Adipose tissue (tissue), 3 donors: ENCODE data around the gene DDIT4. TPM values are rescaled to one million over a fixed set of nuclear protein-coding genes. Genes with fewer than 3 reads are reported as not detected.
"Not testable (repeated sequence)": the region's sequence is repeated elsewhere in the genome, so short reads cannot be mapped to it uniquely, and the experiment has no call there.

ENCODE experiments used
- H3K27ac ChIP-seq: one replicate; pipeline ENCODE4 v1.5.1; 2013; ENCODE audit warnings: low read depth, low read length
- WGBS, 3 donors: extraction: QIAGEN DNeasy Blood & Tissue Kit; methylation state at CpG; one replicate each; pipeline ENCODE4 v1.1.7; 2013; 5-methylcytosine and 5-hydroxymethylcytosine counted together
- polyA plus RNA-seq, 3 donors: library from polyadenylated mRNA; stranded (reverse); fragments of 200-250 nt; gene quantifications; one replicate each; pipeline ENCODE4 v1.2.3, GENCODE V29; 2013
- donor health status: healthy with polysubstance abuse.
- donor health status: Bipolar disorder and iron deficiency.
- donor health status: healthy.

Gene DDIT4
- polyA plus RNA-seq, 3 donors: 103 to 1,196 (median 199) TPM

GRCh38 chr10:72277996-72278667 is 4.4 kb downstream of the DDIT4 start:
- H3K27ac ChIP-seq: no peak overlapping the region
- 86 to 100% (median 91%) methylated on average over 3 of the region's 3 CpGs for WGBS, 3 donors

GRCh38 chr10:72278668-72279393 is 5.1 kb downstream of the DDIT4 start:
- no peak overlapping the region for H3K27ac ChIP-seq
- 88 to 92% (median 89%) methylated on average over 5 of the region's 5 CpGs for WGBS, 3 donors

DNA sequence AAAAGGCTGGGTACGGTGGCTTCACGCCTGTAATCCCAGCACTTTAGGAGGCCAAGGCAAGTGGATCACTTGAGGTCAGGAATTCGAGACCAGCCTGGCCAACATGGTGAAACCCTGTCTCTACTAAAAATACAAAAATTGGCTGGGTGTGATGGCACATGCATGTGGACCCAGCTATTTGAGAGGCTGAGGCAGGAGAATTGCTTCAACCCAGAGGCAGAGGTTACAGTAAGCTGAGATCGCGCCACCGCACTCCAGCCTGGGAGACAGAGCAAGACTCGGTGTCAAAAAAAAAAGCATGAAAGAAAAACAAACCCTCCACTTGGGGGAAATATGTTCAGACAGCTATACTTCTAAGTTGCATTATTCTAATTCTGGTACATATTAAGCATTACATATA is 5.9 kb downstream of the DDIT4 start:
- WGBS, 3 donors: 85 to 95% (median 87%) methylated on average over 7 of the region's 7 CpGs

DNA sequence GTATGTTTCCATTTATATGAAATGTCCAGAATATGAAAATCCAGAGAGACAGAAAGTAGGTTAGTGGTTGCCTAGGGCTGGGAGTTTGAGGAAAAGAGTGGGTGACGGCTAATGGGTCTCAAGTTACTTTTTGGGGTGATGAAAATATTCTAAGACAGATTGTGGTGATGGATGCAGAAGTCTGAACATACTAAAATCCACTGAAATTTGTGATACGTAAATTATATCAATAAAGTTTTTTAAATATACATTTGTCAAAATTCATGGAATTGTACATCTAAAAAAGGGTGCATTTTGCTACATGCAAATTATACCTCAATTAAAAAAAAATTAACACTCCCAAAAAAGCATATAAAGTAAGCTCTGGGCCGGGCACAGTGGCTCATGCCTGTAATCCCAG is 9.4 kb downstream of the DDIT4 start:
- no peak overlapping the region for H3K27ac ChIP-seq
- WGBS, 3 donors: 78 to 98% (median 97%) methylated on average over 3 of the region's 3 CpGs

More for the DNA sequence above, 5.9 kb downstream of the DDIT4 start:
- not testable (repeated sequence) for H3K27ac ChIP-seq

DNA sequence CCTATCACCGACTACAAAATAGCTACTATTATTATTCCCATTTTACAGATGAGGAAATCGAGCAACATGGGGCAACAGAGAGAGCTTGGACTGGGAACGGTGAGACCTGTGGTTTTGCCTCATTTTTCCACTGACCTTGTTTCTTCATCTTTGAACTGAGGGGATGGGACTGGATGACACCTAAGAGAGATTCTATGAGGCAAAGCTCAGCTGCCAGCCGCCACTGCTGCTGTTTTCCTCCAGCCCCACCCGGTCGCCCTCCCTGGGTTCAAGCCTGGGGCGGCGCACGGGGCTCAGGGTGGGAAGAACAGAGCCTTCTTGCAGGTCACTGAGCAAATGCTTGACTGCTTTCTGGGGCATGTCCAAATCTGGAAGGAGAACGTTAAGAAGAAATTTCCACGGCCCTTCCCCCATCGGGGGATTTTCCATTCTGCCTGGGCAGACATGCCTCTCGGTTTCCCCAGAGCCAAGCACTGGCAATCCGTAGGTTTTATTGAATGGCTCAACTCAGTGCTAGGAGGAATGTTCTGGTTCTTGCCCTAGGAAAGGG is 12.3 kb downstream of the DDIT4 start:
- H3K27ac ChIP-seq: no peak overlapping the region
- WGBS, 3 donors: 61 to 74% (median 66%) methylated on average over 14 of the region's 14 CpGs

DNA sequence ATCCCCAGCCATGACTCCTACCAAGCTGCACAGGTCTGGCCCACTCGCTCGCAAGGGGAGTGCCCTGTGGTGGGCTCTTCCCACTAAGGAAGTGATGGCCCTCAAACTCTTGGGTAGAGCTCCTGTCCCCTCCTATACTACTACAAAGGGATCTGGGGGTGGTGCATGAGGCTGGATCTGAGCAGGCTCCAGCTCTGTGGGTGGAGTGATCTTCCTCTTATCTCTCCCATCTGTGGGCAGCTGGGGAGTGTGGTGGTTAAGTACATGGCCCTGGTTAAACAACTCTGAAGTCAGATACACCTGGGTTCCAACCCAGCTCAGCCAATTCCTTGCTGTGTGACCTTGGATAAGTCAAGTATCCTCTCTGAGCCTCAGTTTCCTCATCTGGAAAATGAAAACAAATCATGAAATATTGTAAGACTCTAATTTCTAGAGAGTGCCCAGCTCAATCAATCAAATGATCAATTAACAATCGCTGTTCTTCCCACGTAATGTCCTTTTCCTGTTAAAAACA is 17.4 kb downstream of the DDIT4 start:
- no peak overlapping the region for H3K27ac ChIP-seq
- WGBS, 3 donors: 83 to 96% (median 92%) methylated on average over 4 of the region's 4 CpGs

- 63 to 79% (median 75%) methylated on average over 6 of the region's 6 CpGs for WGBS, 3 donors
- H3K27ac ChIP-seq: no peak overlapping the region
Measured at GRCh38 chr10:72292223-72292691, 18.5 kb downstream of the DDIT4 start.

GRCh38 chr10:72295330-72295910 is 21.7 kb downstream of the DDIT4 start:
- H3K27ac ChIP-seq: no peak overlapping the region
- 82 to 89% (median 85%) methylated on average over 8 of the region's 8 CpGs for WGBS, 3 donors

DNA sequence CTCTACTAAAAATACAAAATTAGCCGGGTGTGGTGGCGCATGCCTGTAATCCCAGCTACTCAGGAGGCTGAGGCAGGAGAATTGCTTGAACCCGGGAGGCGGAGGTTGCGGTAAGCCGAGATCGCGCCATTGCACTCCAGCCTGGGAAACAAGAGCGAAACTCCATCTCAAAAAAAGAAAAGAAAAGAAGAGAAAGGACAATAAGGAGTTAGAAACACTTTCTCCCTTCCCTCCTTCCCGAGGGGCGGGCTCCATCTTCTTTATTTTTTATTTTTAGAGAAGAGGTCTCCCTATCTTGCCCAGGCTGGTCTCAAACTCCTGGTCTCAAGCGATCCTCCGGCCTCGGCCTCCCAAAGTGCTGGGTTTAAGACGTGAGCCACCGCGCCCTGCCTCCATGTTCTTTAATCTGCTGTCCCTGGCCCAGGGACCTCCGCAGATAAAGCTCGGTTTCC is 23.1 kb downstream of the DDIT4 start:
- 55 to 71% (median 62%) methylated on average over 17 to 19 of the region's 19 CpGs for WGBS, 3 donors

GRCh38 chr10:72297281-72297804 is 23.6 kb downstream of the DDIT4 start:
- 2 to 9% (median 3%) methylated on average over 30 of the region's 30 CpGs for WGBS, 3 donors
- H3K27ac ChIP-seq: peak overlapping the region; percentile 94

More for the DNA sequence above, 23.1 kb downstream of the DDIT4 start:
- peak overlapping the region; percentile 69 for H3K27ac ChIP-seq

DNA sequence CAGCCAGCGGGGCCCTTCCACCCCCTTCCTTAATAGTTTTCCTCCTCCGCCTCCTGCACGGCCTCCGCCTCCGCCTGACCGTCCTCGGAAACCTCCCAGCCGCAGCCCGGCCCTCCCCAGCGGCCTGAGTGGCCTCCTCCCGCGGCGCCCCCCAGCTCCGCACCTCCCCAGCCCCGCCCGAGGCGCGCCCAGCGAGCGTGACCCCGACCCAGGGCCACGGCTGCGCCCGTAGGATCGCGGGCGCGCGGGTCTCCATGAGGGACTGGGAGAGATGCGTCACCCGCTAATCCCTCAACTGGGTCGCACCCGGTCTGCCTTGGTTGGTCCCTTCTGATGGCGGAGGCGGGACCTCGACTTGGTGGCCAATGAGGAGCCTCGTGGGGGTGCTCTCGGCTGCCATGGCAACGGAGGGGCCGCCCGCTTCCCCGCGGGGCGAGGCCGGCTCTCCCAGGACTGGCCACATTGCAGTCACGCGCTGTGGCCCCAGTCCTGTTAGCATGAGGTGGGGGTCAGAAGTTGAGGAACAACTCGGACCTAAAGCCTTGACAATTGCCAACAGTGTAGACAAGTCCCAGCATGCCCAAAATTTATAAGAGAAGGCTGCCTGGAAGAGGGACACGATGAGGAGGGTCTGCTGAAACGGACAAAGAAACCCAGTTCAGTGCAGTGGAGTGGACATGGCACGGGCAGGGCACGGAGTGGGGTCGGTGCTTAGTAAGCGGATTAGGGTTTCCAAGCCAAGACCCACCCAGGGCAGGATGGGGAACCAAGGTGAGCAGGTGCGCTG is 24.3 kb downstream of the DDIT4 start:
- WGBS, 3 donors: 9 to 11% (median 9%) methylated on average over 55 of the region's 55 CpGs
- H3K27ac ChIP-seq: peak overlapping the region; percentile 94

DNA sequence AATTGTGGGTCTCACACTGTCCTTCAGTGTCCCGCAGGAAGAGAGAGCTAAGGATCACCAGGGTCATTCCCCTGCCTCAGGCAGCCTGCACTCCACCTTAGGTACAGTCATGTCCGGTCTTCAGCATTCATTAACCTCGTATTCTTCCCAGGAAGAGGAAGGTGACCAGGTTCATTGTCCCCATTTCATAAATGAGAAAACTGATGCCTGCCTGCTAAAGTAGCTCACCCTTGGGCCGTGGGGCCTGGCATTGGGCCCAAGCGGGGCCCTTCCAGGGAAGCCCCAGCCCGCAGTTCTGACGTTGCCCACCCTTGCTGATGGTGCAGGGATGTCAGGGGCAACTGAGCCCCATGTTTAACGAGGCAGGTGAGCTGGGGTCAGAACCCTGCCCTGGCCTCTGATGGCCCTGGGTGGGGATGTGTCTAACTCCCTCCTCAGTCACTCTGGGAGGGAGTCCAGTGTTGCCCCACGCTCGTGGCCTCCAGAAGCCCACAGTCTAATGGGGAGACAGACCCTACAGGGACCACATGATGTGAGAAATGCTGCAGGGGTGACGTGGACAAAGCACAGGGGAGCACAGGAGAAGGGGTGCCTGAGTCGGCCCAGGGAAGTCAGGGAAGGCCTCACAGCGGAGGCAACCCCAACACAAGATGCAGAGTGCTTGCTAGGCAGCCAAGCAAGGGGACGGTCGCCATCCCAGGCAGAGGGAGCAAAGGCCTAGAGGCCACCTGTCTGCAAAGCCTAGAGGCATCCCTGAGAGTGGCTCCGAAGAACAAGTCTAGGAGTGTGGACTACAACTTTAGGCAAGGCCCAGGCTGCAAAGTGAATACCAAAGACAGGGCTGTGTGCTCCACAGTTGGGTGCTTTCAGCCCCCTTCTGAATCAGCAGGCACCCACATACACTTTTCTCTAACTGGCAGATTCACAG is 25.1 kb downstream of the DDIT4 start:
- peak overlapping the region; percentile 46 for H3K27ac ChIP-seq
- 84 to 92% (median 84%) methylated on average over 16 of the region's 16 CpGs for WGBS, 3 donors

DNA sequence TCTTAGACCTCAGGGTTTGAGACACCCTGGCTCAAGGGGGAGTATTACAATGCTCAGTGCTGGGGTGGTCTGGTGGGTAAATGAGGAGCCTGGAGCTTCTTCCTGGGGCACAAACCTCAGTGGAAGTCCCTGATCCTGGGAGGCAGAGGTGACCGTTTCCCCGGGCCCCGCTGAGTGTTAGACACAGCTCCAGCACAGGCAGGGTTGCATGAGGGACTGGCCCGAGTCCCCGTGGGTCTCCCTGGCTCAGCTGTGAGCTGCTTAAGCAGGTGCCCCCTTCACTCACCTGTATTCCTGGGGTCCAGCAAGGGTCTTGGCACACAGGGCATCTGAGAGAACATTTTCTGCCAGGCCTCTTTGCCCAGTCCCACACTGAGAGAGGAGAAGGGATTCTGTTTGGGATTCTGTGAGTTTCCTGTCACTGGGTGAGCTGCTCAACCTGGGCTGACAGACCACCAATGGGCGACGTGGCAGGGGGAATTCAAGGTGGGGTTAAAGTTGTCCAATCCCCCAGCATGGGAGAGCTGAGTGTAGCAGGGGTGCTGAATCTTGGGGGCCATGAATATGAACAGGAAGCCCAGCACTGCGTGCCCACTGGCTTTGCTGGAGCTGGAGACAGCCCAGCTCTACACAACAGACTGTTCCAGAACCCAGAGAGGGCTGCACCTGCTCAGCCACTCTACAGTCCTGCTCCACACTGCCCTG is 29.9 kb downstream of the DDIT4 start:
- WGBS, 3 donors: 84 to 90% (median 87%) methylated on average over 8 of the region's 8 CpGs
- no peak overlapping the region for H3K27ac ChIP-seq

DNA sequence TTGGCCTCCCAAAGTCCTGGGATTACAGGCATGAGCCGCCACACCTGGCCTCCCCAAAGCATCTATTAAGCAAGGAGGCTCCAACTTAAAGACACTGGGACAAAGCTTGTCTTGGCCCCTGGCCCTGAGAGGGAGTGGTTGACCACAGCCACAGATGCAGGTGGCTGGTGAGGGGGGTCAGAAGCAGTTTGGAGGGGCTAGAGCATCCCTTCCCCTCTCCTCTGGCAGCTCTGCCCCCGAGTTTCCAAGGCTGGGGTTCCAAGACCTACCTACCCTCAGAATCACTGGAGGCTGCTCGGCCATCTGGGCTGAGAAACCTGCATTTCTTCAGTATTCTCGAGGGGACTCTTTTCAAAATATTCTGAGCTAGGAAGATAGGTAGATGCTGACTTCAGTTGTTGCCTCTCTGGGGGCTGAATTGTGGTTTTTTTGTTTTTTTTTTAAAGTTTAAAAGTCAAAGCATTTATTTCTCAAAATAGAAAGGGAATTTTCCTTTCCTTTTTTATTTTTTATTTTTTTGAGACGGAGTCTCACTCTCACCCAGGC is 32.6 kb downstream of the DDIT4 start:
- WGBS, 3 donors: 66 to 84% (median 74%) methylated on average over 5 of the region's 5 CpGs
- H3K27ac ChIP-seq: no peak overlapping the region

DNA sequence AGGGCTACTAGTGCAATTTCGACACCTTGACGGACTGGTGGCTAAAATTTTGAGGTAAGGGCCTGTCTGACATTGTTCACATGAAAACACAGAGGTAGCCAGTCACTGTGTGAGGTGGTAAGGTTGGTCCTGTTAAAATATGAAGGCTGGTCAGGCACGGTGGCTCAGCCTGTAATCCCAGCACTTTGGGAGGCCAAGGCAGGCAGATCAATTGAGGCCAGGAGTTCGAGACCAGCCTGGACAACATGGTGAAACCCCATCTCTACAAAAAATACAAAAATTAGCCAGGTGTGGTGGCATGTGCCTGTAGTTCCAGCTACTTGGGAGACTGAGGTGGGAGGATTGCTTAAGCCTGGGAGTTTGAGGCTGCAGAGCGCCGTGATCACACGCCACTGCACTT is 34.0 kb downstream of the DDIT4 start:
- WGBS, 3 donors: 94 to 97% (median 95%) methylated on average over 7 of the region's 7 CpGs
- H3K27ac ChIP-seq: not testable (repeated sequence)

DNA sequence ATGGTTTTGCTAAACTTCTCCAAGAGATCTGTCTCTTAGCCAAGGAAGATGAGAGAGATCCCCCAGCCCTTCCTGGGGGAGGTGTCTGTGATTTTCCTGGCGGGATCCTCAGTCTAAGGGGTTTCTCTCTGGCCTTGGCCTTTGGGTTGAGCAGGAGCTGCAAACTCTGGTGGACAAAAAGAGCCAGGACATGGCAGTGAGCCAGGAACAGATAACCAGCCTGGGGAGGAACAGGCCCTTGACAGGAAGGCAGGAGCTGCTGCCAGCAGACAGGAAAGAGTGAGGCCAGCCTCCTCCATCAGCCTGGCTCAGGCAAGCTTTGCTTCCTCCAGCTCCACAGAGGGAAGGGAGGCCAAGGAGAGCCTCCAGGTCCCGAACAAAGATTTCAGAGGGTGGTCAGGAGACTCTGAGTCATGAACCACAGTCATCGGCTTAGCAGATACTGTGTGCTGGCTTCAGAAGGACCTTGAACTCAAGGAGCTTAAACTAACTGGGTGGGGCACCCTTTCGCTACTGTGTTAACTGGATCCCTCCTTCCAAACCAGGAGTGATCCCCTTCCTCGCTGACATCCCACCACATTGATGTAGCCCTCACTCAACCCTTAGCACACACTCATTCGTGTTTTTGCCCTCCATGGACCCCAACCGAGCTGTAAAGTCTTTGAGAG is 34.7 kb downstream of the DDIT4 start:
- 59 to 68% (median 59%) methylated on average over 7 of the region's 7 CpGs for WGBS, 3 donors
- no peak overlapping the region for H3K27ac ChIP-seq
